Measurements from ENCODE around the gene SEMA3D.

The SEMA3D gene

DNA sequence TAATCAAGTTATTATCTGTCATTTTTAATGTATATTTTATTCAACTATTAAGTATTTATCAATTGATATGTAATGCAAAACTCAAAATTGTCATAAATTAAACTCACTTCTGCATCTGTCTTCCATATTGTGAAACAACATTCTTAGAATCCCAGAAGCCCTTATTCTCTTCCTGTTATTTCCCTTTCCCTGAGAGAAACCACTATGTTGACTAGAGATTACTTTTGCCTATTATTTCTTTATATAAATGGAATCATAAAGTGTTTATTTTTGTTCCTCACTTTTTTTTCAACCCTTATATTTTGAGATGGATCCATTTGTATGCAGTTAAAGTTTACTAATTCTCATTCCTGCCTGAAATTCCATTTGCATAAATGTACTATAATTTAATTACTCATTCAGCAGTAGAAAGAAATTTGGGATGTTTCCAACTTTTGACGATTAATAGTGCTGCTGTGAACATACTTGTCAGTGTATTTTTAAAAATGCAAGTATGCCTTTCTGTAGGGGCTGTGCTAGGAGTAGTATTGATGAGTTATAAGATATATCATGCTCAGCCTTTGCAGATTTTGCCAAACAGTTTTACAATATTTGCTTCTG, 211.2 kb downstream of the SEMA3D start:
- no peak for DNase-seq

DNA sequence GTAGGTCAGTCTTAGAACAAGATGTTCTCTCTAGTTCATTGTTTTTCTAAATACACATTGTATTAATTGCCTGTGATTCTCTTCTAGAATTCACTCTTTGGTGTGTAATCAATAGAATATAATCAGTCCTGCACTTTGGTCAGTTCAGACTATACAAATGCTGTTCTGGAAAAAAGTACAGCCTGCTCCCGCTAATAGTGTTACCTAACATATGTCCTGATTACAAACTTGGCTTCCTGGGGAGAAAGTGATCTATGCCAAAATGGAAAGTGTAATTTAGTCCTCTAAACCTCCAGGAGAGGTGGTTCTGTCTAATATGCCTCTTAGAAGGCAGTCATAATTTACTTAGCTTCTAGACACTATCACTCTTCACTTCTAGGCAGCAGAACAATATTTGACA, 215.5 kb downstream of the SEMA3D start:
- no peak for DNase-seq

DNA sequence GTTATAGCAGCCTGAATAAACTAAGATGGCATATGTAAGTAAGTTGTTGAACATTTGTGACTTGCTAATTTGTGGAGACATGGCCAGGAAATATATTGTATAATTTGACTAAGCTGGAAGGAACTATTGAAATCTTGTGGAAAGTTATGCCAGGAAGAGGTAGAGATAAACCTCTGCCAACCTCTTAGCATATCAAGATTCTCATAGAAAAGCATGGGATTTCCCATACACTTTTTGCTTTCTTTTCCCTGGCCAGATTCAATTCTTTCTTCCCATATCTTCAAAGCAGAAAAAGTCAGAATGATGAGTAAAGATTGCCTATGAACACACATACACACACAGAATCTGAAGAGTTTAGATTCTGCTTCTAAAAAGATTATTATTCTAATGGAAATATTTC, 216.2 kb downstream of the SEMA3D start:
- no peak for DNase-seq

DNA sequence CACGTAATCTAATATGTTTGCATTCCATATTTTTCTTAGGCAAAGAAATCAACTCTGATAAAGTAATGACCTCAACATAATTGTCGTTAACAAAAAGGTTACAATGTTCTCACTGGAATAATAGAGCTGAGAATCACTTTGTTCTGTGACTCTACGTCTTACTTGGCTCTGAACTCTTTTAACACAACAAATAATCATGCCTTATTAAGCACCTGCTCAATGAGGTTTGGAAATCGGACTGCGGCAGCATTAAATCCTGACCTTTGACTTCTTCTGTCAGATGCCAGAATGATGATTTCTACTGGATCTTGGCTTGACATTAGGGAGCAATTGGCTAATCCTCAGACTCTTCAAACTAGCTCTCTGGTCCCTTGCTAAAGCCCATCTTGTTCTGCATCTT, 233.6 kb downstream of the SEMA3D start:
- DNase-seq: no peak

DNA sequence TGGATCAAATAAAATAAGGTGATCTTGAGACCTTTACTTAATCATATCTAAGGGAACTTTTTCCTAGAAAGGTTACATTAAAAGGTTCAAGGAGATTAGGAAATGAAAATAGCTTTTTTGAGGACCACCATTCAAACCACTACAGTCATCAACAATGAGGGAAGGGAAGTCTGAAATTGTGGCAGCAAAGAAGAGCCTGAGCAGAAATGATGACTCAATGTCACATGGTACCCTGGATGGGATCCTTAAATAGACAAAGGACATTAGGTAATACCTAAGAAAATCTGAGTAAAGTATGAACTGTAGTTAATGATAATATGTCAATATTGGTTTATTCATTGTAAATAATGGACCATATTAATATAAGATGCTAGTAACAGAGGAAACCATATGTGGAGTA, 236.0 kb downstream of the SEMA3D start:
- DNase-seq: no peak

DNA sequence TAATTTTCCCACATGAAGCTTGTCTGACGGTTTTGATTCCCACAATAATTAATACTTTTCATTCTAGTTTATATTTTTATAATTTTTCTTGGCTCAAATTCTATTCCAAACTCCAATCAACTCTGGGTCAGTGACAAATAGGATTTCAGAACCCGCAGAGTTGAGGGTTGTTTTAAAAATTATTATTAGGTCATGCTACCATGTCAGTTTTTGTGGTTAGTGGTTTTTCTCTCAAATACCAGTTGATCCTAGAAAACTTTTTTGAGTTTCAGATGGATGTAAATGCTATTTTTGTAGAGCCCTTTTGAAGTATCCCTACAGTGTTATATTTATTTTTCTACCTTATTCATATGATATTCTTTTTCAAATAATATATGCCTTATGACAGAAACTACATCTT, 237.4 kb downstream of the SEMA3D start:
- no peak for DNase-seq

DNA sequence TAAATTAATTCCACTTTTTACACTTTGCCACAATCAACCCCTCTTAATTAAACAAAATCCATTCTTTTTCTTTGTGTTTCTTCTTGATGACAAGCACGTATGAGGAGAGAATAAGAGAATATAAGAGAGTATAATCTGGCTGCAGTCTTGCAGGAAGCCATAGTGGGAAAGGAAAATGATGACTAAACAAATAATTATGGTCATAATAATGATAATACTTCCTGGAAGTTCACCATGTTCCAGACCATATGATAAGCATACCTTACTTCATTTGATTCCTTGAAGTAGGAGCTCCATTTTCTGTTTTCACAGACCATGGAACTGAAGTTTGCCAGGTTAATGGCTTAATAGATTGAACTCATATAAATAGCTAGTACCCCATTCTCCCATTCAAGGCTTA, 237.8 kb downstream of the SEMA3D start:
- no peak for DNase-seq

DNA sequence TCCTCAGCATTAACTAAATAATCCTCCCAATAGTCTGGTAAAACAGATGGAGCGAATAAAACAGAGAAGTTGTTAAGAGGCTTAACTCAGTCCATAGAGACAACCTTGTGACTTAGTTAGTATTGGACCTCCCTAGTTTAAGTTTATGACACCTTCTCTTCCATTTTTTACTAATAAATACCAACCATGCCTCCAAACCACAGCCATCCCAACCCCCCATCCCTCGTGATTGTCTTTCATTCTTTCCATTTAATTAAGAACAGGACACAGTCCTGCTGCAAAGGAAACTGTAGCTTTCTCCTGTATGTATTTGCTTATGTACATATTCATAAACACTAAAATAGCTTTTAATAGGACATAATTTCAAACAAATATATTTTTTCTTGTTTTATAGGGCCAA, 238.2 kb downstream of the SEMA3D start:
- DNase-seq: no peak

DNA sequence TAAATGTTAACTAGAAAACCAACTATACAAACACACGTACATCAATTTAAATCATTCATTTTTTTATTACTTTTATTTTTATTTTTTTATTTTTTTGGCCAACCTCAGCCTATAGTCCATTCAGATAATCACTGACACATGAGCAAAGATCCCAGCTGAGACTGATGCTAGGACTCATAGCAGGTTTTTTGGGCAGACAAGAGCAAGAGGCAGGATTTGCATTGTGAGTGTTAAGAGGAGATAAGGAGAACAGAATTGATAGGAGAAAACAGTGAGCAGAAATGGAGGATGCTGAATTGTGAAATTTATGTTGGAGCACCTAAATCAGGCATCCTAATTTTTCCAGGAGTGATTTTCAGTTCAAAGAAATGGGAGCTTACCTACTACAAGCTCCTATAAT, 240.3 kb downstream of the SEMA3D start:
- no peak for DNase-seq

Measured in stimulated activated CD4-positive, alpha-beta T cell treated with anti-CD3 and anti-CD28 coated beads, Interleukin-1b, Interleukin-23, amount 100 ng/mL, for 48 hours (primary cell).